ENCODE data around the gene CLSTN3. TPM values are rescaled to one million over a fixed set of nuclear protein-coding genes. Genes with fewer than 3 reads are reported as not detected.

The CLSTN3 gene
- total RNA-seq, result 100 to 1,000 TPM in 2 of 7 donors, 10 to 100 TPM in 5; 45.4 to 142 (median 68.2) TPM
- 10 to 100 TPM; 28.9 to 59.2 TPM for polyA plus RNA-seq
- long read RNA-seq, donor 1, full-length matches to known transcripts, result 3 of 77 reads
- long read RNA-seq, donor 1, partial matches to known transcripts, result 63 of 77 reads
- long read RNA-seq, donor 1, other reads (novel, unspliced or antisense), result 11 of 77 reads
- long read RNA-seq, donor 2, full-length matches to known transcripts, result 6 of 12 reads
- long read RNA-seq, donor 2, partial matches to known transcripts, result 6 of 12 reads
- long read RNA-seq, donor 2, other reads (novel, unspliced or antisense), result 0 of 12 reads
- long read RNA-seq, donor 3, full-length matches to known transcripts, result 24 of 40 reads
- long read RNA-seq, donor 3, partial matches to known transcripts, result 4 of 40 reads
- long read RNA-seq, donor 3, other reads (novel, unspliced or antisense), result 12 of 40 reads

DNA sequence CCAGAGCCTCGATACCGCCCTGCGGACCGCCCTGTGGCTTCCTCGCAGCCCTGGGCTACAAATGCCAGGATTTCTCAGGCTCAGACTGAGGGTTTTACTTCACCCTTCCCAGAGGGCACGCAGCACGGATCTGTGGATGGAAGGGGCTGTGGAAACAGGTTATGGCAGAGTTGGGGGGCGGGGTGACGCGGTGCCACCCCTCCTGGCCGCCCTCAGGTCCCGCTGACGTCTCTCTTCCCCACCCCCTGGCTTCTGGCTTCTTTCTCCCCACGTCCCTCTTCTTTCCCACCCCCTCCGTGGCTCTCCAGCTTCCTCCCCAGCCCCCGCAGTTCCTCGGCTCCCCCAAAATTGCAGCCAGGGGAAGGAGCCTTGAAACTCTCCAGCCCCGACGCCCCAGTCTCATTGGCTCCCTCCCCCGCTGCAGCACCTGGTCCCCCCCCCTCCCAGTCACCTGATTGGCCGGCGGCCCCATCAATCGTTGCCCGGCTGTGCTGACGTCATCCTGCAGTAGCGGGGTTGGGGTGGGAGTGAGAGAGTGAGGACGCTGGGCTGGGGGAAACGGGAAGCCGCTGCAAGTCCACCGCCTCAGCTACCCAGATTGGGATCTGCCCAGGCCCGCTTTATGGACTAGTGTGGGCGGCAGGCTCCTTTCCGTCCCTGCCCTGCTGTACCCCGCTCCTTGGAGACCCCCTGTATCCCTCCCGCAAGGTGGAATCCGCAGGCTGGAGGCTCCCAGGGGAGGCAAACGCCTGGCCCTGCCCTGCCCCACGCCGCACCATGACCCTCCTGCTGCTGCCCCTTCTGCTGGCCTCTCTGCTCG lies at the start of gene CLSTN3:
TSS of gene CLSTN3 (plus strand) at position 500 of the 820 bp plus-strand sequence. CDS start at position 778, 278 bp downstream.
- Histone ChIP-seq H3K9me3 (no peaks in the 10 kb centered on the region), H3K27me3 (no peaks in the 10 kb centered on the region), H3K27ac (peak within 1 kb of the TSS; percentile 89 to 90), H3K4me1 (ENCODE audit: insufficient read depth) (peaks cover 7% of the 10 kb centered on the region), H3K4me3 (peak within 1 kb of the TSS; percentile 63), H3K36me3 (no peaks in the 10 kb centered on the region)
- 0 to 1% (median 1%) methylated on average over 26 to 40 of the region's 40 CpGs for WGBS, 3 donors
- peak; percentile 88 to 94 (median 93) for DNase-seq
- intact Hi-C loops (cut with DNase I), result no loop called here
- TF ChIP-seq POLR2A (IDR thresholded peaks at IDR 0.05), result peak; percentile 79
- TF ChIP-seq, protein P1, sequence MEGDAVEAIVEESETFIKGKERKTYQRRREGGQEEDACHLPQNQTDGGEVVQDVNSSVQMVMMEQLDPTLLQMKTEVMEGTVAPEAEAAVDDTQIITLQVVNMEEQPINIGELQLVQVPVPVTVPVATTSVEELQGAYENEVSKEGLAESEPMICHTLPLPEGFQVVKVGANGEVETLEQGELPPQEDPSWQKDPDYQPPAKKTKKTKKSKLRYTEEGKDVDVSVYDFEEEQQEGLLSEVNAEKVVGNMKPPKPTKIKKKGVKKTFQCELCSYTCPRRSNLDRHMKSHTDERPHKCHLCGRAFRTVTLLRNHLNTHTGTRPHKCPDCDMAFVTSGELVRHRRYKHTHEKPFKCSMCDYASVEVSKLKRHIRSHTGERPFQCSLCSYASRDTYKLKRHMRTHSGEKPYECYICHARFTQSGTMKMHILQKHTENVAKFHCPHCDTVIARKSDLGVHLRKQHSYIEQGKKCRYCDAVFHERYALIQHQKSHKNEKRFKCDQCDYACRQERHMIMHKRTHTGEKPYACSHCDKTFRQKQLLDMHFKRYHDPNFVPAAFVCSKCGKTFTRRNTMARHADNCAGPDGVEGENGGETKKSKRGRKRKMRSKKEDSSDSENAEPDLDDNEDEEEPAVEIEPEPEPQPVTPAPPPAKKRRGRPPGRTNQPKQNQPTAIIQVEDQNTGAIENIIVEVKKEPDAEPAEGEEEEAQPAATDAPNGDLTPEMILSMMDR (IDR thresholded peaks at IDR 0.05), result no peak
- no peak for TF ChIP-seq EP300 (IDR thresholded peaks at IDR 0.05)

DNA sequence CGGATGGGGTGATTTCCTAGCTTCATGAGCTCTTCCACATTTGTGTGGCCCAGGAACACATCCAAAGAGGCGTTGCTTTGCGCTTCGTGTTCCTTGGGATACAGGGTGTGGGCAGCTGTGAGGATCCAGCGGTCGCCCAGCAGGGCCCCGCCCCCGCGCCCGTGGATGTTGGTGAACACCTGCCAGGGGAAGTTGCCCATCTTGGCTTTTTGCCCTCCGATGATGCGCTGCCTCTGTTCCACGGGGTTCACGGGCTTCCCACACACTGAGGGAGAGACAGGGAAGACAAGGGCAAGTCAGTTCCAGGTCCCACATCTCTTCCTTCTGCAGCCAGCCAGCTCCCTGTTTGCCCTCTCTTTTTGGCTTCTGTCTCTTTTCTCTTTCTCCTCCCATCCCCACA lies 49.1 kb upstream of the CLSTN3 start:
- intact Hi-C loops (cut with DNase I), result no loop called here
- no peak for TF ChIP-seq EP300 (IDR thresholded peaks at IDR 0.05)
- Histone ChIP-seq H3K36me3 (no peaks in the 10 kb centered on the region), H3K27ac (no peak overlapping the region), H3K4me1 (ENCODE audit: insufficient read depth) (peaks cover 7% of the 10 kb centered on the region), H3K27me3 (no peaks in the 10 kb centered on the region), H3K9me3 (no peaks in the 10 kb centered on the region), H3K4me3 (no peak overlapping the region)
- DNase-seq, result peak in 3 of 5 donors; percentile 41 to 60 (median 50)
- 79 to 84% (median 83%) methylated on average over 14 of the region's 14 CpGs for WGBS, 3 donors

DNA sequence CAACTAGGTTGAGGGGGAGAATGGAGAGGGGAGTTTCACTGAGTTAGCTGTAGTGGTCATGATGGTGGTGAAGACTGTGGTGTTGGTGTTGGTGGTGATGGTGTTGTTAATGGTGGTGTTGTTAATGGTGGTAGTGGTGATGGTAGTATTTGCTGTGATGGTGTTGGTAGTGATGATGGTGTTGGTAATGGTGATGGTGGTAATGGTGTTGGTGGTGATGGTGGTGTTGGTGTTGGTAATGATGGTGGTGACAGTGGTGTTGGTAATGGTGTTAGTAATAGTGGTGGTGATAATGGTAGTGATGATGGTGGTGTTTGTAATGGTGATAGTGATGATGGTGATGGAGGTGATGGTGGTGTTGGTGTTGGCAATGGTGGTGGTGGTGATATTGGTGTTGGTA lies 47.0 kb upstream of the CLSTN3 start:
- TF ChIP-seq, protein P1 (IDR thresholded peaks at IDR 0.05), result no peak
- TF ChIP-seq EP300 (IDR thresholded peaks at IDR 0.05) (no peak), POLR2A (IDR thresholded peaks at IDR 0.05) (no peak)
- intact Hi-C loops (cut with DNase I), result no loop called here
- Histone ChIP-seq H3K36me3 (no peaks in the 10 kb centered on the region), H3K27me3 (no peaks in the 10 kb centered on the region), H3K4me3 (no peak overlapping the region), H3K4me1 (ENCODE audit: insufficient read depth) (peaks cover 6% of the 10 kb centered on the region), H3K27ac (no peak overlapping the region), H3K9me3 (no peaks in the 10 kb centered on the region)
- DNase-seq, result no peak

DNA sequence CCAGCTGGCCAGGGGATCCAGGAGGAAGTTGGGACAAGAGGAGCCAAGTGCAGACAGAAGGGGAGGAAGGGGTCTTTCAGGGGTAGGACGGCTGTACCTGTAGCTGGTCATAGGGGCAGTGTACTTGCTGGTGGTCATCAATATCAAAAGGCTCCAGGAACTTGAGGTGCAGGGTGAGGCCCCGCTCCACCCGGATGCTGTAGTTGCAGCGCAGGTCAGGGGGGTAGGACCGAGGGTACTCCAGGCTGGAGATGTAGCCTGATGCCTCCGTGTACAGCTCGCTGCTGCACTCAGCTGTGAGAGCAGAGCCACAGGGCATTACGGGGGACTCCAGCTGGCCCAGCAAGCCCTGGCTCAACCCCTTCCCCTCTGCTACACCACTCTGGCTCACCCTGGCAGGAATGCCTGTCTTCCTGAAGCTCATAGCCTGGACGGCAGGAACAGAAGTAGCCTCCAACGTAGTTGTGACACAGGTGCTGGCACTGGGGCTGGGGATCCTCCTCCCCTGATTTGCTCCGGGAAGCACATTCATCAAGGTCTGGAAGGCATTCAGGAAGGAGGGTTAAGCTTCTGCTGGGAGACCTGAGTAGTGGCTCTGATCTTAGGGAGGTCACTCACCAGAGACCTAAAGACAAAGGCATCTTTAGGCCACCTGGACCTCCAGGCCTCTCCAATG lies 40.8 kb upstream of the CLSTN3 start:
- no peaks in the 10 kb centered on the region for H3K27me3 ChIP-seq
- WGBS, 3 donors, result 72 to 76% (median 76%) methylated on average over 9 to 11 of the region's 11 CpGs
- no peaks in the 10 kb centered on the region for H3K9me3 ChIP-seq
- no peaks in the 10 kb centered on the region for H3K36me3 ChIP-seq
- H3K27ac ChIP-seq, result peak overlapping the region; percentile 74 to 90
- intact Hi-C loops (cut with DNase I), result no loop called here
- DNase-seq, result no peak
- TF ChIP-seq, protein P1 (IDR thresholded peaks at IDR 0.05), result no peak
- TF ChIP-seq EP300 (IDR thresholded peaks at IDR 0.05), result no peak
- no peak for TF ChIP-seq POLR2A (IDR thresholded peaks at IDR 0.05)
- peaks cover 21% of the 10 kb centered on the region for H3K4me1 ChIP-seq (ENCODE audit: insufficient read depth)
- H3K4me3 ChIP-seq, result no peak overlapping the region

Measured in ovary (tissue), 10 donors.